Heart left ventricle (tissue), 16 donors: ENCODE measurements around the gene AFF1. TPM values are rescaled to one million over a fixed set of nuclear protein-coding genes. Genes with fewer than 3 reads are reported as not detected.
A peak's percentile ranks its signal among the peaks of the same experiment; 100 is the strongest.

Experiments
- ATAC-seq, 4 donors: fragments of 200-7000 bp; cut with Tn5 transposase; one replicate each; pipeline ENCODE4 v1.9.1; 2020 to 2022; ENCODE audit warnings: moderate library complexity in 4 of 4, mild to moderate bottlenecking in 3 of 4, moderate number of reproducible peaks in 1 of 4
- DNase-seq, 5 donors: peaks; one replicate each; pipeline ENCODE4 v3.0.0-alpha.2; 2020
- H3K27ac ChIP-seq, 12 donors: fragments of 200-600 bp; sonication (generic) in 4 of 12; one replicate each; pipeline versions ENCODE4 v1.5.0 to v1.8.0; 2016 to 2022; ENCODE audit warnings: mild to moderate bottlenecking in 2 of 12
- H3K27me3 ChIP-seq, 9 donors: fragments of 200-600 bp; sonication (generic) in 2 of 9; one replicate each; pipeline versions ENCODE4 v1.5.1 to v1.8.0; 2016 to 2022; ENCODE audit warnings: mild to moderate bottlenecking in 3 of 9
- H3K36me3 ChIP-seq, 9 donors: fragments of 200-600 bp; sonication (generic) in 2 of 9; one replicate each; pipeline versions ENCODE4 v1.5.0 to v1.8.0; 2018 to 2022; ENCODE audit warnings: mild to moderate bottlenecking in 2 of 9
- H3K4me1 ChIP-seq, 12 donors: fragments of 200-600 bp; sonication (generic) in 4 of 12; one replicate each; pipeline versions ENCODE4 v1.5.0 to v1.8.0; 2016 to 2022; ENCODE audit warnings: mild to moderate bottlenecking in 3 of 12
- H3K4me3 ChIP-seq, 12 donors: fragments of 200-600 bp; sonication (generic) in 4 of 12; one replicate each; pipeline versions ENCODE4 v1.5.0 to v1.8.0; 2017 to 2022; ENCODE audit warnings: mild to moderate bottlenecking in 9 of 12, moderate library complexity in 4 of 12
- H3K9me3 ChIP-seq, 12 donors: fragments of 200-600 bp; sonication (generic) in 4 of 12; one replicate each; pipeline versions ENCODE4 v1.5.0 to v1.8.0; 2016 to 2022; ENCODE audit warnings: mild to moderate bottlenecking in 1 of 12
- CTCF ChIP-seq, 12 donors: fragments of 200-600 bp; sonication (generic) in 4 of 12; IDR thresholded peaks; one replicate each; pipeline versions ENCODE4 v1.5.0 to v1.8.0; 2018 to 2022; ENCODE audit warnings: antibody characterized with exemption in 12 of 12, mild to moderate bottlenecking in 5 of 12
- POLR2A ChIP-seq, 2 donors: fragments of 450-650 bp; IDR thresholded peaks; one replicate each; pipeline ENCODE4 v1.6.1; 2017; ENCODE audit warnings: antibody characterized with exemption in 2 of 2, mild to moderate bottlenecking in 2 of 2, moderate library complexity in 2 of 2
- WGBS, 4 donors: extraction: QIAGEN DNeasy Blood & Tissue Kit in 2 of 4; methylation state at CpG; one replicate each; pipeline versions ENCODE4 v1.1.5 to v1.1.7; 2013 to 2018; 5-methylcytosine and 5-hydroxymethylcytosine counted together
- intact Hi-C, 10 donors: fragments of 100-400 bp; cut with DNase I; formaldehyde crosslinking; loops; one replicate each; pipeline versions ENCODE4 v1.11.1 to v1.14.2; 2022
- polyA plus RNA-seq, 2 donors: library from polyadenylated mRNA; stranded (reverse); fragments of 200-250 nt; gene quantifications; one replicate each; pipeline ENCODE4 v1.2.3, GENCODE V29; 2013
- total RNA-seq, 9 donors: library from RNA; depleted of rRNA in 2 of 9; stranded (reverse); fragments of >200 nt in 2 of 9; fragmentation: NEBNext Ultra II Directional in 3 of 9; extraction: Animal tissue kit (Norgen Biotek cat#: 25700) in 3 of 9; gene quantifications; one replicate each; pipeline versions ENCODE4 v1.1.0 to v1.2.4, GENCODE V29; 2016 to 2023
- donor health status: ischemic (EF 13 %, LVEDD 7.1; RV severe dilation, severe dysfunction).
- donor health status: healthy with polysubstance abuse.
- donor health status: DM: no; HTN: yes; CAD: no.
- donor health status: DM: no; HTN: no; CAD: no.
- donor health status: ischemic (EF 25% LVEDD 6.9; RV normal size, moderate dysfunction).
- donor health status: ischemic (EF 25% LVEDD 5.7; RV mildly dilated, moderate dysfunction).
- donor health status: healthy.
- donor health status: DM: yes; HTN: yes; CAD: no.
- donor health status: ischemic (EF 35%, LVEDD 5.7; RV mildly dilated, moderate dysfunction).
- donor health status: nonischemic (EF 11% LVEDD 7.7; RV severe dilation, severe dysfunction).
- donor health status: DM: yes; HTN: yes; CAD: no.
- donor health status: PGD.
- donor health status: ischemic (EF 29% LVEDD 5.4; RV normal size, mild dysfunction).
- donor health status: nonischemic (EF 23%, LVEDD 6.1; RV moderate dilation, normal function).

Gene AFF1
- total and polyA plus RNA-seq, 11 donors: 51.8 to 96.5 (median 72.8) TPM

- WGBS, 4 donors: 47 to 60% (median 49%) methylated on average over 3 of the region's 3 CpGs
- H3K27me3 ChIP-seq: no peaks in the 10 kb centered on the region
- H3K4me1 ChIP-seq: peaks cover 6 to 89% (median 64%) of the 10 kb centered on the region in 12 donors
- peak overlapping the region in 7 of 12 donors; percentile 28 to 81 (median 49) for H3K27ac ChIP-seq
- intact Hi-C loops: no loop called here
- TF ChIP-seq CTCF (IDR thresholded peaks at IDR 0.05): no peak
- TF ChIP-seq POLR2A (IDR thresholded peaks at IDR 0.05): no peak
- peak overlapping the region in 2 of 12 donors; percentile 20 to 38 for H3K4me3 ChIP-seq
- H3K36me3 ChIP-seq: no peaks in the 10 kb centered on the region
- no peak for ATAC-seq
- H3K9me3 ChIP-seq: no peaks in the 10 kb centered on the region
- DNase-seq: no peak
These were observed 139.3 kb downstream of the AFF1 start for GRCh38 chr4:87074121-87074488.

GRCh38 chr4:87075876-87076275 is 141.1 kb downstream of the AFF1 start:
- Histone ChIP-seq H3K27ac (peak overlapping the region in 1 of 12 donors; percentile 81), H3K36me3 (no peaks in the 10 kb centered on the region), H3K9me3 (no peaks in the 10 kb centered on the region), H3K4me3 (no peak overlapping the region), H3K4me1 (peaks cover 13 to 96% (median 76%) of the 10 kb centered on the region in 12 donors), H3K27me3 (no peaks in the 10 kb centered on the region)
- 62 to 80% (median 75%) methylated on average over 2 of the region's 2 CpGs for WGBS, 4 donors
- DNase-seq (no peak), ATAC-seq (no peak)
- intact Hi-C loops: loop anchor here in 3 of 10 donors (5.0 kb wide), 2 partner anchors 39 to 69 kb away; no protein-coding TSS in a partner anchor
- TF ChIP-seq POLR2A (IDR thresholded peaks at IDR 0.05): no peak
- no peak for TF ChIP-seq CTCF (IDR thresholded peaks at IDR 0.05)

DNA sequence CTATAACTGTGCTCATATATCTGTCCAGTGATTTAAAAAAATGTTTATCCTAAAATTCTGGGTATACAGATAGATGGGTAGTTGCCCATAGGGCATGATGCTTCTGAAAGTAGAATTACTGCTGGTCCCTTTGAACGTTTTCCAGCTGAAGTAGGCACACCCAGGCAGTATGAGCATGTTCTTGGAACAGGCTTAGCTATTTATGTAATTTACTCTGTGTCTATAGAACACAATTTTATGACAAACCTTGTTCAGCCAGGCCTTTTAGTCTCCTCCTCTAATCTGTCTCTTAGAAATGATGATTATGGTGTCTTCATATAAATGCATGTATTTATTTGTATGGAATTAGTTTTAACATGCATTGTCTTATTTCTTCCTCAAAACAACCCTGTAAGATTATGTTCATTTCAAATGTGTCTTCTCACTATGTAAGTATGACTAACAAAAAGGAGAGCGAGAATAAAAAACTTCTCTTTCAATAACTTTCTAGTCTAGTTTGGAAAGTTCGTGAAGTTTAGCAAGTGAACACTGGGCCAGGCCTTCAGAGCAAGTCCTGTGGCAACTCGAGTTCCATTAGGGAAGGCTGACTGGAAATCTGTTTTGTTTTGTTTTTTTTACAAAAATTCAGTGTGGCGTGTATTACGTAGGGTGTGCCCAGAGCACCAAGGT is 142.0 kb downstream of the AFF1 start:
- no peak for DNase-seq
- no peak for ATAC-seq
- TF ChIP-seq POLR2A (IDR thresholded peaks at IDR 0.05) (no peak), CTCF (IDR thresholded peaks at IDR 0.05) (no peak)
- Histone ChIP-seq H3K27ac (peak overlapping the region in 3 of 12 donors; percentile 20 to 81 (median 79)), H3K9me3 (no peaks in the 10 kb centered on the region), H3K36me3 (no peaks in the 10 kb centered on the region), H3K4me1 (peaks cover 13 to 96% (median 76%) of the 10 kb centered on the region in 12 donors), H3K27me3 (no peaks in the 10 kb centered on the region), H3K4me3 (no peak overlapping the region)
- intact Hi-C loops: loop anchor here in 3 of 10 donors (5.0 kb wide), 2 partner anchors 40 to 70 kb away; no protein-coding TSS in a partner anchor
- WGBS, 4 donors: 76 to 83% (median 83%) methylated on average over 6 of the region's 6 CpGs

DNA sequence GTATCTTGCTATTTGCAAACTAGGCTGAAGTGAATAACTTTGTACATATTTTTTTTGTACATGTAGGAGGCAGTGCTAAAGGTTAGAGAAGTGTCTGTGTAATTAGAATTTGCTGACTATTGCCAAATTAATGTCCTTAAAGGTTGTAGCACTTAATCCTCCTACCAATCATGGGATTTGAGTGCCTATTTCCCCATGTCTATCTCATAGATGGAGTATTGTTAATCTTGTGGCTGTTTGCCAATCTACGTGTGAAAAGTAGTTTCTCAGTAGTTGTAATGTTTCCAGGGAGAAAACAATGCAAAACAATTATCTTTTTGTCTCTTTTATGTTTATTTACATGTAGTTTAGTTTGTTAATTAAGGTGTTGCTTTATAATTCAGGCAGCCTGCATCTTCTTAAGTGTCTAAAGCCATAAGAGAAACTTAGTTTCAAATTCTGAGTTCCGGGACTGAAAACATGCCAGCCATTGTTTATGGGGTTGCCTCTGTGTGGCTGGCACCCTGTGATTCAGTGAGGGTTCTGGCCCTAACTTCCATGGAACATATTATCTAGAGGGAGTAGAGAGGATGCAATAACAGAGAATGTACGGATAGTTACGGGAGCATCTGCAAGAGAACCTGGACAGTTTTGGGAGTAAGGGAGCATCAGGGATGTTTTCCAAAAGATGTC is 143.2 kb downstream of the AFF1 start:
- no peak for DNase-seq
- Histone ChIP-seq H3K4me3 (no peak overlapping the region), H3K36me3 (no peaks in the 10 kb centered on the region), H3K4me1 (peaks cover 13 to 99% (median 84%) of the 10 kb centered on the region in 12 donors), H3K27ac (peak overlapping the region; percentile 64 to 81 (median 76)), H3K27me3 (no peaks in the 10 kb centered on the region), H3K9me3 (no peaks in the 10 kb centered on the region)
- intact Hi-C loops: loop anchor here in 3 of 10 donors (5.0 kb wide), 2 partner anchors 41 to 71 kb away; no protein-coding TSS in a partner anchor
- TF ChIP-seq CTCF (IDR thresholded peaks at IDR 0.05): no peak
- TF ChIP-seq POLR2A (IDR thresholded peaks at IDR 0.05): no peak
- 26 to 53% (median 38%) methylated on average over 4 of the region's 4 CpGs for WGBS, 4 donors
- peak in 2 of 4 donors; percentile 18 to 29 for ATAC-seq
